WERI-Rb-1 (cell line): Measurements from ENCODE around the gene RTP5.

Experiments used
- DNase-seq: peaks from one replicate; pipeline ENCODE4 v3.0.0-alpha.2; 2020
- H3K27ac ChIP-seq: fragments of 250-450 bp; sonication (Bioruptor Pico); 2 replicates; pipeline ENCODE4 v1.5.1; 2020; ENCODE audit warnings: mild to moderate bottlenecking, moderate library complexity
- H3K27me3 ChIP-seq: fragments of 250-450 bp; sonication (Bioruptor Pico); 2 replicates; pipeline ENCODE4 v1.5.1; 2021; ENCODE audit warnings: mild to moderate bottlenecking, low read depth, moderate library complexity; ENCODE audit not compliant: insufficient read depth, severe bottlenecking
- H3K36me3 ChIP-seq: fragments of 250-450 bp; sonication (Bioruptor Pico); 2 replicates; pipeline ENCODE4 v1.5.1; 2020; ENCODE audit warnings: mild to moderate bottlenecking, moderate library complexity
- H3K4me3 ChIP-seq: 2 replicates; pipeline ENCODE4 v1.5.1; 2011; ENCODE audit warnings: low read depth, mild to moderate bottlenecking, control low read depth, low read length
- H3K9me3 ChIP-seq: fragments of 250-450 bp; sonication (Bioruptor Pico); 2 replicates; pipeline ENCODE4 v1.5.1; 2021; ENCODE audit warnings: mild to moderate bottlenecking, moderate library complexity; ENCODE audit not compliant: severe bottlenecking
- CTCF ChIP-seq: IDR thresholded peaks from 2 replicates; pipeline ENCODE4 v1.5.1; 2011; ENCODE audit warnings: low read depth, mild to moderate bottlenecking, control low read depth, inconsistent platforms, low read length

Gene RTP5

GRCh38 chr2:241858206-241859016 lies 11.1 kb upstream of the RTP5 start, which contains the start of gene PDCD1:
PDCD1 (minus strand) TSS chr2:241858894; CDS start chr2:241858838, 56 bp downstream.
- DNase-seq = no peak
- Histone ChIP-seq H3K27ac (peak within 1 kb of the TSS; percentile 61), H3K27me3 (no peaks in the 10 kb centered on the region), H3K36me3 (no peaks in the 10 kb centered on the region), H3K9me3 (no peaks in the 10 kb centered on the region), H3K4me3 (no peak within 1 kb of the TSS)
- TF ChIP-seq CTCF = no peak

- Histone ChIP-seq H3K27ac (peak overlapping the region; percentile 61), H3K27me3 (no peaks in the 10 kb centered on the region), H3K4me3 (no peak overlapping the region), H3K36me3 (no peaks in the 10 kb centered on the region), H3K9me3 (no peaks in the 10 kb centered on the region)
- DNase-seq = no peak
- no peak for TF ChIP-seq CTCF
Measured at GRCh38 chr2:241859017-241859435, 10.5 kb upstream of the RTP5 start.

- Histone ChIP-seq H3K27me3 (no peaks in the 10 kb centered on the region), H3K27ac (peak overlapping the region; percentile 61), H3K36me3 (no peaks in the 10 kb centered on the region), H3K9me3 (no peaks in the 10 kb centered on the region), H3K4me3 (no peak overlapping the region)
- DNase-seq = peak; percentile 47
- no peak for TF ChIP-seq CTCF
Measured at GRCh38 chr2:241859436-241860183, 9.9 kb upstream of the RTP5 start.

GRCh38 chr2:241860184-241861078 lies 9.1 kb upstream of the RTP5 start:
- DNase-seq = peak; percentile 65
- TF ChIP-seq CTCF = peak; percentile 55
- Histone ChIP-seq H3K4me3 (no peak overlapping the region), H3K27ac (peak overlapping the region; percentile 61), H3K27me3 (no peaks in the 10 kb centered on the region), H3K9me3 (no peaks in the 10 kb centered on the region), H3K36me3 (no peaks in the 10 kb centered on the region)

GRCh38 chr2:241861264-241861663 lies 8.3 kb upstream of the RTP5 start:
- no peak for TF ChIP-seq CTCF
- no peak overlapping the region for H3K27ac ChIP-seq
- no peaks in the 10 kb centered on the region for H3K27me3 ChIP-seq
- no peaks in the 10 kb centered on the region for H3K9me3 ChIP-seq
- no peak for DNase-seq
- no peak overlapping the region for H3K4me3 ChIP-seq
- H3K36me3 ChIP-seq = no peaks in the 10 kb centered on the region
